K562 (cell line): ENCODE data around the gene TMEM191C. TPM values are rescaled to one million over a fixed set of nuclear protein-coding genes. Genes with fewer than 3 reads are reported as not detected.

Experiments used
- ATF3 ChIP-seq, 2 experiments: fragments of 450-650 bp in 1 of 2; sonication (generic) in 1 of 2; formaldehyde crosslinking in 1 of 2; IDR thresholded peaks in 1 of 2; conservative IDR thresholded peaks in 1 of 2; 2 replicates each; pipeline versions ENCODE4 v1.6.1 to v1.8.1; 2016 to 2023; ENCODE audit warnings: mild to moderate bottlenecking in 2 of 2, moderate library complexity in 2 of 2, inconsistent platforms in 1 of 2, missing genetic modification reagents in 1 of 2
- DLX4 ChIP-seq: fragments of 250-450 bp; sonication (Bioruptor Pico); IDR thresholded peaks from 2 replicates; pipeline ENCODE4 v1.6.1; 2021; ENCODE audit warnings: mild to moderate bottlenecking
- ERF ChIP-seq: fragments of 450-650 bp; formaldehyde crosslinking; IDR thresholded peaks from 2 replicates; pipeline ENCODE4 v1.4.0; 2020; ENCODE audit warnings: mild to moderate bottlenecking, mixed read lengths
- GATA2 ChIP-seq: sonication (generic); formaldehyde crosslinking; IDR thresholded peaks from 2 replicates; pipeline ENCODE4 v1.4.0; 2020; ENCODE audit warnings: mild to moderate bottlenecking, missing genetic modification reagents
- HDAC1 ChIP-seq, 2 experiments: fragments of 450-650 bp; IDR thresholded peaks; 2 replicates each; pipeline ENCODE4 v1.6.1; 2016 to 2017; ENCODE audit warnings: inconsistent platforms in 1 of 2, mild to moderate bottlenecking in 1 of 2, moderate library complexity in 1 of 2
- HNRNPL ChIP-seq: fragments of 200-400 bp; formaldehyde crosslinking; IDR thresholded peaks from 2 replicates; pipeline ENCODE4 v1.6.1; 2017; ENCODE audit warnings: low read depth, mild to moderate bottlenecking, low read length
- MAX ChIP-seq: sonication (generic); formaldehyde crosslinking; IDR thresholded peaks from 2 replicates; pipeline ENCODE4 v1.9.0; 2022; ENCODE audit warnings: mild to moderate bottlenecking, missing genetic modification reagents
- MBD2 ChIP-seq: sonication (generic); IDR thresholded peaks from 2 replicates; pipeline ENCODE4 v1.6.1; 2016; ENCODE audit warnings: low read depth, borderline replicate concordance
- MLX ChIP-seq, 2 experiments: fragments of 450-650 bp in 1 of 2; sonication (generic) in 1 of 2; formaldehyde crosslinking; conservative IDR thresholded peaks; 2 replicates each; pipeline versions ENCODE4 v1.4.0 to v1.8.1; 2020 to 2022; ENCODE audit warnings: mild to moderate bottlenecking in 1 of 2, missing genetic modification reagents in 1 of 2
- PHB ChIP-seq: fragments of 250-450 bp; sonication (Bioruptor Pico); IDR thresholded peaks from 2 replicates; pipeline ENCODE4 v1.5.0; 2021
- POLR2G ChIP-seq: fragments of 200-400 bp; formaldehyde crosslinking; IDR thresholded peaks from 2 replicates; pipeline ENCODE4 v1.6.1; 2017; ENCODE audit warnings: low read depth, mild to moderate bottlenecking, antibody characterized with exemption, low read length, moderate library complexity
- RUNX1 ChIP-seq: sonication (generic); IDR thresholded peaks from 2 replicates; pipeline ENCODE4 v1.6.1; 2016; ENCODE audit warnings: antibody characterized with exemption, low read depth
- SNAPC5 ChIP-seq: fragments of 250-450 bp; sonication (Bioruptor Pico); IDR thresholded peaks from 2 replicates; pipeline ENCODE4 v1.8.0; 2021; ENCODE audit warnings: moderate library complexity, mild to moderate bottlenecking, inconsistent platforms
- TAF15 ChIP-seq: fragments of 200-400 bp; formaldehyde crosslinking; IDR thresholded peaks from 2 replicates; pipeline ENCODE4 v1.6.1; 2017; ENCODE audit warnings: mild to moderate bottlenecking, low read depth, low read length, moderate library complexity
- THAP12 ChIP-seq: fragments of 250-450 bp; sonication (Bioruptor Pico); IDR thresholded peaks from 2 replicates; pipeline ENCODE4 v1.9.0; 2021; ENCODE audit warnings: mild to moderate bottlenecking, inconsistent platforms
- U2AF2 ChIP-seq: fragments of 200-400 bp; formaldehyde crosslinking; optimal IDR thresholded peaks from 2 replicates; pipeline ENCODE3; 2017; ENCODE audit warnings: low read depth, mild to moderate bottlenecking, low read length
- ZNF316 ChIP-seq: fragments of 450-650 bp; IDR thresholded peaks from 2 replicates; pipeline ENCODE4 v1.6.1; 2016
- polyA plus RNA-seq, 8 experiments: library from polyadenylated mRNA; depleted of rRNA in 4 of 8; stranded (reverse) in 5 of 8; unstranded in 3 of 8; fragments of >200 nt; fragmentation: Nextera tagmentation in 2 of 8; fragmentation: Illumina TruSeq in 1 of 8; extraction: Ambion mirVana in 2 of 8; extraction: Trizol in 1 of 8; gene quantifications; 2 replicates each; pipeline versions ENCODE4 v1.2.1 to v1.2.3, GENCODE V29; 2011 to 2014; ENCODE audit warnings: inconsistent platforms in 1 of 8, missing spikeins in 1 of 8
- total RNA-seq, 7 experiments: library from RNA; depleted of rRNA in 6 of 7; stranded (reverse); fragments of >200 nt in 6 of 7; fragmentation: Illumina TruSeq in 2 of 7; extraction: Trizol in 2 of 7; gene quantifications; 2 replicates each; pipeline versions ENCODE4 v1.2.1 to v1.2.3, GENCODE V29; 2011 to 2021; ENCODE audit warnings: low replicate concordance in 1 of 7

The TMEM191C gene
- total and polyA plus RNA-seq, 9 of the 15 experiments (the other 6 are each of a cell fraction or from before 2014, with no cell fraction given), result 0.15 to 7.1 (median 1.1) TPM

- TF ChIP-seq TAF15 (peak; percentile 94), PHB (CRISPR knock-in tag) (0 out of 2 replicates have a peak, but pooled peaks have one; percentile 62), ATF3 (IDR thresholded peaks at IDR 0.05) (no peak), ATF3 (CRISPR knock-in tag; conservative IDR thresholded peaks at IDR 0.05) (peak; percentile 41; the same call in 1 of the 2 replicates), THAP12 (CRISPR knock-in tag) (peak; percentile 87), DLX4 (CRISPR knock-in tag) (0 out of 2 replicates have a peak, but pooled peaks have one; percentile 39), U2AF2 (no peak), SNAPC5 (CRISPR knock-in tag) (no peak), RUNX1 (0 out of 2 replicates have a peak, but pooled peaks have one; percentile 26), MLX (CRISPR knock-in tag; conservative IDR thresholded peaks at IDR 0.05) (peak in 1 of 2 experiments; percentile 94; a peak in 2 of 4 replicates), MAX (CRISPR knock-in tag) (peak; percentile 42; the same call in 1 of the 2 replicates), HDAC1 (IDR thresholded peaks at IDR 0.05) (peak in 1 of 2 experiments; percentile 43; a peak in 1 of 4 replicates), MBD2 (0 out of 2 replicates have a peak, but pooled peaks have one; percentile 48), HNRNPL (no peak), POLR2G (peak; percentile 77), ERF (CRISPR knock-in tag) (0 out of 2 replicates have a peak, but pooled peaks have one; percentile 24), ZNF316 (no peak), GATA2 (CRISPR knock-in tag) (no peak; the same call in 1 of the 2 replicates)
Measured at GRCh38 chr22:21451545-21452520, 15.4 kb upstream of the TMEM191C start (continued).
